ENCODE data around the gene NXN. TPM values are rescaled to one million over a fixed set of nuclear protein-coding genes. Genes with fewer than 3 reads are reported as not detected.

NXN gene
- total and polyA plus RNA-seq, 2 experiments from 2014 or later, result 8.0 to 41.9 TPM

- Histone ChIP-seq H3K4me1 (ENCODE audit: insufficient read depth) (peaks cover 40% of the 10 kb centered on the region), H3K36me3 (ENCODE audit: low read depth) (peaks cover 17% of the 10 kb centered on the region; the same call in 1 of the 2 replicates), H3K27ac (peak overlapping the region; percentile 70), H3K4me2 (ENCODE audit: unreplicated experiment) (peak overlapping the region; percentile 46), H3K9me2 (ENCODE audit: insufficient read depth) (no peaks in the 10 kb centered on the region), H2AFZ (no peak overlapping the region), H3K9me3 (ENCODE audit: low read depth) (no peaks in the 10 kb centered on the region), H3K9ac (peak overlapping the region; percentile 44; the same call in 1 of the 2 replicates), H3K4me3 (no peak overlapping the region), H3K27me3 (replicated peaks; ENCODE audit: insufficient read depth) (no peaks in the 10 kb centered on the region), H3F3A (ENCODE audit: insufficient read depth) (peaks cover 44% of the 10 kb centered on the region), H3K79me2 (ENCODE audit: insufficient read depth) (peaks cover 33% of the 10 kb centered on the region), H4K20me1 (ENCODE audit: insufficient read depth) (no peaks in the 10 kb centered on the region; the same call in 1 of the 2 replicates)
- WGBS, 2 experiments (ENCODE audit: low coverage in 1 of 2, low lambda C conversion rate in 2 of 2, missing lambda C conversion rate in 2 of 2), result 60 to 63% methylated on average over 4 of the region's 4 CpGs
- in situ Hi-C loops (cut with MboI), result no loop called here
- DNase-seq, result peak; percentile 47
- TF ChIP-seq EZH2phosphoT487 (IDR thresholded peaks at IDR 0.05; ENCODE audit: insufficient read depth, low read depth) (no peak), EZH2 (IDR thresholded peaks at IDR 0.05; ENCODE audit: insufficient read depth, poor library complexity, severe bottlenecking) (no peak)
Measured at GRCh38 chr17:1002412-1002753, 22.8 kb upstream of the NXN start.

GRCh38 chr17:1001640-1002411 is 22.2 kb upstream of the NXN start:
- 72 to 75% methylated on average over 18 of the region's 18 CpGs for WGBS, 2 experiments (ENCODE audit: low coverage in 1 of 2, low lambda C conversion rate in 2 of 2, missing lambda C conversion rate in 2 of 2)
- H3K36me3 ChIP-seq (ENCODE audit: low read depth), result peaks cover 17% of the 10 kb centered on the region; the same call in 1 of the 2 replicates
- no peaks in the 10 kb centered on the region for H3K27me3 ChIP-seq (replicated peaks; ENCODE audit: insufficient read depth)
- TF ChIP-seq EZH2 (IDR thresholded peaks at IDR 0.05; ENCODE audit: insufficient read depth, poor library complexity, severe bottlenecking), result no peak
- no peak for TF ChIP-seq EZH2phosphoT487 (IDR thresholded peaks at IDR 0.05; ENCODE audit: insufficient read depth, low read depth)
- peaks cover 40% of the 10 kb centered on the region for H3K4me1 ChIP-seq (ENCODE audit: insufficient read depth)
- H3K4me2 ChIP-seq (ENCODE audit: unreplicated experiment), result peak overlapping the region; percentile 32
- H3K4me3 ChIP-seq, result no peak overlapping the region
- H3K27ac ChIP-seq, result peak overlapping the region; percentile 70
- peak overlapping the region; percentile 44; the same call in 1 of the 2 replicates for H3K9ac ChIP-seq
- H3F3A ChIP-seq (ENCODE audit: insufficient read depth), result peaks cover 44% of the 10 kb centered on the region
- DNase-seq, result peak; percentile 87
- H3K79me2 ChIP-seq (ENCODE audit: insufficient read depth), result peaks cover 38% of the 10 kb centered on the region
- no peaks in the 10 kb centered on the region for H3K9me3 ChIP-seq (ENCODE audit: low read depth)
- no peaks in the 10 kb centered on the region; the same call in 1 of the 2 replicates for H4K20me1 ChIP-seq (ENCODE audit: insufficient read depth)
- in situ Hi-C loops (cut with MboI), result no loop called here
- H2AFZ ChIP-seq, result no peak overlapping the region
- no peaks in the 10 kb centered on the region for H3K9me2 ChIP-seq (ENCODE audit: insufficient read depth)

- in situ Hi-C loops (cut with MboI), result no loop called here
- Histone ChIP-seq H3K9me2 (ENCODE audit: insufficient read depth) (no peaks in the 10 kb centered on the region), H3K4me1 (ENCODE audit: insufficient read depth) (peaks cover 40% of the 10 kb centered on the region), H3K36me3 (ENCODE audit: low read depth) (peaks cover 17% of the 10 kb centered on the region; the same call in 1 of the 2 replicates), H3K79me2 (ENCODE audit: insufficient read depth) (peaks cover 38% of the 10 kb centered on the region), H3K27ac (peak overlapping the region; percentile 70), H3K27me3 (replicated peaks; ENCODE audit: insufficient read depth) (no peaks in the 10 kb centered on the region), H3K4me3 (no peak overlapping the region), H3K9me3 (ENCODE audit: low read depth) (no peaks in the 10 kb centered on the region), H4K20me1 (ENCODE audit: insufficient read depth) (no peaks in the 10 kb centered on the region; the same call in 1 of the 2 replicates), H3K9ac (peak overlapping the region; percentile 19; the same call in 1 of the 2 replicates), H3K4me2 (ENCODE audit: unreplicated experiment) (no peak overlapping the region), H2AFZ (no peak overlapping the region), H3F3A (ENCODE audit: insufficient read depth) (peaks cover 44% of the 10 kb centered on the region)
- WGBS, 2 experiments (ENCODE audit: low coverage in 1 of 2, low lambda C conversion rate in 2 of 2, missing lambda C conversion rate in 2 of 2), result 46 to 49% methylated on average over 15 of the region's 15 CpGs
- DNase-seq, result peak; percentile 51
- TF ChIP-seq EZH2 (IDR thresholded peaks at IDR 0.05; ENCODE audit: insufficient read depth, poor library complexity, severe bottlenecking) (no peak), EZH2phosphoT487 (IDR thresholded peaks at IDR 0.05; ENCODE audit: insufficient read depth, low read depth) (no peak)
Measured at GRCh38 chr17:1000597-1001461, 21.3 kb upstream of the NXN start.

GRCh38 chr17:998111-998510 is 18.5 kb upstream of the NXN start:
- Histone ChIP-seq H3K9me3 (ENCODE audit: low read depth) (no peaks in the 10 kb centered on the region), H3K27ac (peak overlapping the region; percentile 92), H3K79me2 (ENCODE audit: insufficient read depth) (peaks cover 38% of the 10 kb centered on the region), H3K9me2 (ENCODE audit: insufficient read depth) (no peaks in the 10 kb centered on the region), H3K36me3 (ENCODE audit: low read depth) (peaks cover 17% of the 10 kb centered on the region; the same call in 1 of the 2 replicates), H3F3A (ENCODE audit: insufficient read depth) (peaks cover 38% of the 10 kb centered on the region), H4K20me1 (ENCODE audit: insufficient read depth) (no peaks in the 10 kb centered on the region; the same call in 1 of the 2 replicates), H3K4me3 (peak overlapping the region; percentile 99), H2AFZ (no peak overlapping the region), H3K27me3 (replicated peaks; ENCODE audit: insufficient read depth) (no peaks in the 10 kb centered on the region), H3K4me2 (ENCODE audit: unreplicated experiment) (peak overlapping the region; percentile 92), H3K4me1 (ENCODE audit: insufficient read depth) (peaks cover 38% of the 10 kb centered on the region), H3K9ac (peak overlapping the region; percentile 99)
- 3 to 12% methylated on average over 2 of the region's 2 CpGs for WGBS, 2 experiments (ENCODE audit: low coverage in 1 of 2, low lambda C conversion rate in 2 of 2, missing lambda C conversion rate in 2 of 2)
- TF ChIP-seq EZH2 (IDR thresholded peaks at IDR 0.05; ENCODE audit: insufficient read depth, poor library complexity, severe bottlenecking) (no peak), EZH2phosphoT487 (IDR thresholded peaks at IDR 0.05; ENCODE audit: insufficient read depth, low read depth) (no peak)
- DNase-seq, result no peak
- in situ Hi-C loops (cut with MboI), result no loop called here

Data from GM23248 (cell line).